ENCODE data around the gene RAD51B.

DNA sequence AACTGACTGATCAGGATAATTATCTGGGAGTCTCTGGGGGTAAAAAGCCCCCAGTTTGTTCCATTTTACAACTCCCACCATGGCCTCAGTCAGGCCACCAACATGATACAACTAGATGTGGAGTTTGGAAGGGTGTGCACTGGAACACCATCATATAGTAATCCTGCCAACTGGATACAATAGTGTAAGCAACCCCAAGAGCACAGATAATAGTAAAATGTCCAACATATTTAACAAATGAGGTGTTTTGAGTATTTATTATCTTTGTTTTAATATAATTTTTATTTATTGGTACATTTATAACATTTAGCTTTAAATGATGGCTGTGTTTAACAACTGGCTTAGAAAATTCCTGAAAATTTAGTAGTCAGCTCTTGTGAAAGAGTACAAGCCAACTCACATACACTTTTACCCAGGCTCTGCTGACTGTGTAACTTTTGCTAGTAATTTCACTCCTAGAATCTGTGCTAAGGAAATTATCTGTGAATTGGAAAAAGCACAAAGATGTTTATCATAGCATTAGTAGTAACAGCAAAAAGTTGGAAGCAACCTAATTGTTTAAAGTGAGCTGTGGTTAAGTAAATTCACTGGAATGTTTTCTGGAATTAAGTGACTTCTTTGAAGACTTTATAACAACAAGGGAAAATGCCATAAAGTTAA lies 196.8 kb downstream of the RAD51B start:
- TF ChIP-seq EZH2 (IDR thresholded peaks at IDR 0.05) = no peak
- no peak; the same call in 1 of the 2 replicates for TF ChIP-seq POLR2AphosphoS5 (IDR thresholded peaks at IDR 0.05; ENCODE audit: borderline replicate concordance, low read depth, low read length)
